ENCODE measurements around the gene PDE3B.

DNA sequence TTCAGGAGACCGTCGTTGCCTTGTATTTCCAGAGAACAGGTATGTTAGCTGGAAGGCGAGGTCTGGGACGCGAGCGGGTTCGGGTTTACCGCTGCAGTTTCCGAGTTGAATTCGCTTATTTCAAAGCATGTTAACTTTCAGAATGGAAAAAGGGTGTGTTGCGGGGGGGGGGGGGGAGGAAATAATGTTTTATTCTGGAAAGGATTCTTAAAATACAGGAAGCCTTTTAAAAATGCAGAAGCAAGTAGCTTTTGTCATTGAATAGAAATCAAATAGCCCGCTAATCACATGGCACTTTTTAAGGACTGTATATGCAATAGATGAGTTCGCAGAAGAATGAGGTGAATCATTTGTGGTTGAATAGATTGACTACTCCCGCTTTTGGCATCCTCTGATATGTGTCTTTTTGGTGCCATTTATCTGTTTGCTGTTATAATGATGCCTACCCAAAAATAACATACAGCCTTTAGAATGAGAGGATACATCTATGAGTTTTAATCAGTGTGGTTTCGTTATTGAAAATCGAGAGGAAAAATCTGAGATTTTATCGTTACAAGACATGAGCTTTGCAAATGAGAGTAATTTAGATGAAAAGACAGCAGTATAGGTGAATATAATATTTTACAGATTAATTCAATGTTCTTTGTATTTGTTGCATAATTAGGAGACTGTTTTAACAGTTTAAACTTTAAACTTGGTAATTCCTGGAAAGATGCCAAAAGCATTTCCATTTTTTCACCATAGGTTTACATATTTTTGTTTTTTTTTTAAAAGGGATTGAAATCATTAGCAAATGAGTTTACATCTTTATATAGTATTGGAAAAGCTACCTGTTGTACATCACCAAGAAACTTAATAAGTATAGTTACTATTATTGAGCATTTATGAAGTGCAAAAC, 1.7 kb downstream of the PDE3B start:
- TF ChIP-seq, protein P1, sequence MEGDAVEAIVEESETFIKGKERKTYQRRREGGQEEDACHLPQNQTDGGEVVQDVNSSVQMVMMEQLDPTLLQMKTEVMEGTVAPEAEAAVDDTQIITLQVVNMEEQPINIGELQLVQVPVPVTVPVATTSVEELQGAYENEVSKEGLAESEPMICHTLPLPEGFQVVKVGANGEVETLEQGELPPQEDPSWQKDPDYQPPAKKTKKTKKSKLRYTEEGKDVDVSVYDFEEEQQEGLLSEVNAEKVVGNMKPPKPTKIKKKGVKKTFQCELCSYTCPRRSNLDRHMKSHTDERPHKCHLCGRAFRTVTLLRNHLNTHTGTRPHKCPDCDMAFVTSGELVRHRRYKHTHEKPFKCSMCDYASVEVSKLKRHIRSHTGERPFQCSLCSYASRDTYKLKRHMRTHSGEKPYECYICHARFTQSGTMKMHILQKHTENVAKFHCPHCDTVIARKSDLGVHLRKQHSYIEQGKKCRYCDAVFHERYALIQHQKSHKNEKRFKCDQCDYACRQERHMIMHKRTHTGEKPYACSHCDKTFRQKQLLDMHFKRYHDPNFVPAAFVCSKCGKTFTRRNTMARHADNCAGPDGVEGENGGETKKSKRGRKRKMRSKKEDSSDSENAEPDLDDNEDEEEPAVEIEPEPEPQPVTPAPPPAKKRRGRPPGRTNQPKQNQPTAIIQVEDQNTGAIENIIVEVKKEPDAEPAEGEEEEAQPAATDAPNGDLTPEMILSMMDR (conservative IDR thresholded peaks at IDR 0.05; ENCODE audit: low read depth, low read length): no peak
- no peak for TF ChIP-seq EZH2 (IDR thresholded peaks at IDR 0.05; ENCODE audit: borderline replicate concordance, low read depth, low read length, poor library complexity, severe bottlenecking)
